HEK293 (cell line): ENCODE measurements around the gene FAM200C.
"Not testable (repeated sequence)": the region's sequence is repeated elsewhere in the genome, so short reads cannot be mapped to it uniquely, and the experiment has no call there.

Source experiments
- CTCF ChIA-PET: fragments of 350-600 bp; formaldehyde crosslinking; extraction: SDS; loops from one replicate; lab custom pipeline; 2021; ENCODE audit warnings: antibody characterized with exemption; lab: Yijun Ruan, JAX
- POLR2A ChIA-PET: fragments of 300-600 bp; formaldehyde crosslinking; extraction: SDS; loops from one replicate; lab custom pipeline; 2020; ENCODE audit warnings: antibody characterized with exemption, inconsistent platforms; lab: Yijun Ruan, JAX
- H3K27ac ChIP-seq: fragments of 200-500 bp; sonication (Bioruptor generic); 2 replicates; pipeline ENCODE4 v1.5.1; 2014; ENCODE audit warnings: low read depth, low read length, control low read depth, inconsistent platforms; ENCODE audit errors: extremely low read depth
- H3K36me3 ChIP-seq, 2 experiments: fragments of 200-500 bp in 1 of 2; sonication (Bioruptor generic) in 1 of 2; 1 replicate in 1 of 2; 2 replicates in 1 of 2; pipeline ENCODE4 v1.5.1; 2014 to 2017; ENCODE audit warnings: inconsistent platforms in 2 of 2, low read length in 2 of 2; ENCODE audit not compliant: control insufficient read depth in 2 of 2, insufficient read depth in 1 of 2
- H3K4me1 ChIP-seq: fragments of 200-500 bp; sonication (Bioruptor generic); 2 replicates; pipeline ENCODE4 v1.5.1; 2014; ENCODE audit warnings: mild to moderate bottlenecking, low read length, inconsistent platforms; ENCODE audit not compliant: control insufficient read depth, insufficient read depth
- H3K4me3 ChIP-seq: 2 replicates; pipeline ENCODE4 v1.5.1; 2011; ENCODE audit warnings: low read depth, mild to moderate bottlenecking, control low read depth, low read length, moderate library complexity
- H3K9me3 ChIP-seq: fragments of 200-500 bp; sonication (Bioruptor generic); 2 replicates; pipeline ENCODE4 v1.5.1; 2014; ENCODE audit warnings: low read depth, low read length, inconsistent platforms; ENCODE audit not compliant: control insufficient read depth, insufficient read depth
- BCL11A ChIP-seq: fragments of 450-650 bp; formaldehyde crosslinking; IDR thresholded peaks from 2 replicates; pipeline ENCODE4 v1.5.1; 2016; ENCODE audit warnings: low read depth, missing biosample characterization, missing genetic modification characterization
- EGR2 ChIP-seq: fragments of 450-650 bp; formaldehyde crosslinking; IDR thresholded peaks from 2 replicates; pipeline ENCODE4 v1.5.1; 2016; ENCODE audit warnings: low read depth, missing biosample characterization, missing genetic modification characterization
- GLIS1 ChIP-seq: fragments of 450-650 bp; formaldehyde crosslinking; IDR thresholded peaks from 2 replicates; pipeline ENCODE4 v1.5.1; 2016; ENCODE audit warnings: missing biosample characterization, missing genetic modification characterization
- HOXA7 ChIP-seq: sonication (generic); formaldehyde crosslinking; IDR thresholded peaks from 2 replicates; pipeline ENCODE4 v1.8.1; 2022; ENCODE audit warnings: missing genetic modification reagents, borderline replicate concordance
- HOXD13 ChIP-seq: sonication (generic); formaldehyde crosslinking; IDR thresholded peaks from 2 replicates; pipeline ENCODE4 v1.8.0; 2022; ENCODE audit warnings: missing genetic modification reagents, borderline replicate concordance
- KLF7 ChIP-seq: fragments of 450-650 bp; formaldehyde crosslinking; IDR thresholded peaks from 2 replicates; pipeline ENCODE4 v1.5.1; 2016; ENCODE audit warnings: missing biosample characterization, missing genetic modification characterization, borderline replicate concordance
- KLF9 ChIP-seq: fragments of 450-650 bp; formaldehyde crosslinking; IDR thresholded peaks from 2 replicates; pipeline ENCODE4 v1.5.1; 2016; ENCODE audit warnings: missing biosample characterization, missing genetic modification characterization, low read depth
- OSR2 ChIP-seq: fragments of 450-650 bp; formaldehyde crosslinking; IDR thresholded peaks from 2 replicates; pipeline ENCODE4 v1.5.1; 2016; ENCODE audit warnings: missing biosample characterization, missing genetic modification characterization
- SP2 ChIP-seq: fragments of 450-650 bp; formaldehyde crosslinking; IDR thresholded peaks from 2 replicates; pipeline ENCODE4 v1.5.1; 2016; ENCODE audit warnings: missing biosample characterization, missing genetic modification characterization
- ZFHX2 ChIP-seq: fragments of 450-650 bp; formaldehyde crosslinking; conservative IDR thresholded peaks from 2 replicates; pipeline ENCODE4 v1.5.1; 2016; ENCODE audit warnings: missing biosample characterization, missing genetic modification characterization
- ZNF112 ChIP-seq: fragments of 450-650 bp; formaldehyde crosslinking; IDR thresholded peaks from 2 replicates; pipeline ENCODE4 v1.5.0; 2017; ENCODE audit warnings: missing biosample characterization, missing genetic modification characterization
- ZNF211 ChIP-seq: fragments of 450-650 bp; formaldehyde crosslinking; IDR thresholded peaks from 2 replicates; pipeline ENCODE4 v1.5.1; 2016; ENCODE audit warnings: low read depth, missing biosample characterization, missing genetic modification characterization
- ZNF416 ChIP-seq: fragments of 450-650 bp; formaldehyde crosslinking; IDR thresholded peaks from 2 replicates; pipeline ENCODE4 v1.5.1; 2016; ENCODE audit warnings: missing biosample characterization, missing genetic modification characterization
- ZNF561 ChIP-seq: fragments of 450-650 bp; IDR thresholded peaks from 2 replicates; pipeline ENCODE4 v1.5.1; 2018; ENCODE audit warnings: missing biosample characterization, missing genetic modification characterization, borderline replicate concordance
- ZNF596 ChIP-seq: fragments of 450-650 bp; IDR thresholded peaks from 2 replicates; pipeline ENCODE4 v1.5.0; 2018; ENCODE audit warnings: missing biosample characterization, mild to moderate bottlenecking, missing genetic modification characterization, moderate library complexity
- ZNF626 ChIP-seq: fragments of 450-650 bp; sonication (Bioruptor Pico); formaldehyde crosslinking; IDR thresholded peaks from 2 replicates; pipeline ENCODE4 v1.5.1; 2018; ENCODE audit warnings: missing biosample characterization, missing genetic modification characterization, inconsistent platforms
- ZNF768 ChIP-seq: fragments of 450-650 bp; formaldehyde crosslinking; IDR thresholded peaks from 2 replicates; pipeline ENCODE4 v1.5.1; 2018; ENCODE audit warnings: missing biosample characterization, mild to moderate bottlenecking, missing genetic modification characterization
- ZNF777 ChIP-seq: fragments of 450-650 bp; formaldehyde crosslinking; IDR thresholded peaks from 2 replicates; pipeline ENCODE4 v1.5.1; 2017; ENCODE audit warnings: missing biosample characterization, missing genetic modification characterization, borderline replicate concordance
- TF ChIP-seq, protein P1 (sequence below): fragments of 450-650 bp; formaldehyde crosslinking; IDR thresholded peaks from 2 replicates; pipeline ENCODE4 v1.5.1; 2016; ENCODE audit warnings: missing biosample characterization, missing genetic modification characterization
- TF ChIP-seq, protein P2 (sequence below): fragments of 450-650 bp; formaldehyde crosslinking; IDR thresholded peaks from 2 replicates; pipeline ENCODE4 v1.5.1; 2016; ENCODE audit warnings: missing biosample characterization, missing genetic modification characterization
- TF ChIP-seq, protein P3 (sequence below): fragments of 450-650 bp; formaldehyde crosslinking; IDR thresholded peaks from 2 replicates; pipeline ENCODE4 v1.5.1; 2016; ENCODE audit warnings: missing biosample characterization, missing genetic modification characterization, low read depth
- TF ChIP-seq, protein P4 (sequence below): fragments of 450-650 bp; formaldehyde crosslinking; IDR thresholded peaks from 2 replicates; pipeline ENCODE4 v1.5.1; 2016; ENCODE audit warnings: missing biosample characterization, missing genetic modification characterization

The FAM200C gene

DNA sequence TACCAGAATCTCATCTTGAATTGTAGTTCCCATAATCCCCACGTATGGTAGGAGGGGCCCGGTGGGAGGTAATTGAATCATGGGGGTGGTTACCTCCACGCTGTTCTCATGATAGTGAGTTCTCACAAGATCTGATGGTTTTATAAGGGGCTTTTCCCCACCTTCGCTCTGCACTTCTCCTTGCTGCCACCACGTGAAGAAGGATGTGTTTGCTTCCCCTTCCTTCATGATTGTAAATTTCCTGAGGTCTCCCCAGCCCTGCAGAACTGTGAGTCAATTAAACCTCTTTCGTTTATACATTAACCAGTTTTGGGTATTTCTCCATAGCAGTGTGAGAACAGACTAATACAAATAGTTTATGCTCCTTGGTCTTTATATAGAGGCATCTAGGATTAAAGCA is 36.8 kb upstream of the FAM200C start:
- POLR2A ChIA-PET, result not testable (repeated sequence)

DNA sequence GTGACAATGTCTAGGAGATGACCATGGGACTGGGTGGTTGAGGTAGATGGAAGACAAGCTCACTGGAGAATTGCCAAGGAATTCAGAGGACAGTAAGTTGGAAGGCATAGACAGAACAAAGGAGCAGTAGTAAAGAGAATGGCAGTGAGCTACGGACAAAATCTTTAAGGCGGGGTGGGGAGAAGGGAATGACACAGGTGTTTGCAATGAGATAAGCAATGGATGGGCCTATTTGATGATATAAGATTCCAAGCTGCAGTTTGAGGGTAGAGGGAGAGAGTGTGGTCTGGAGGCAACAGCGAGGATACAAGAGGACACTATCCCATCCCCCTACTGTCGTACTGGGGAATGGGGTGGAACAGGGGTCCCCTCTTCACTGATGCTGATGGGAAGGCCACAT is 36.2 kb upstream of the FAM200C start:
- no peaks in the 10 kb centered on the region for H3K9me3 ChIP-seq
- ChIA-PET POLR2A (no interaction called here), CTCF (no interaction called here)
- no peak overlapping the region for H3K27ac ChIP-seq
- H3K36me3 ChIP-seq, result no peaks in the 10 kb centered on the region
- H3K4me1 ChIP-seq, result no peaks in the 10 kb centered on the region; the same call in 1 of the 2 replicates
- no peak overlapping the region for H3K4me3 ChIP-seq
- no peak for TF ChIP-seq GLIS1
- TF ChIP-seq, protein P1, sequence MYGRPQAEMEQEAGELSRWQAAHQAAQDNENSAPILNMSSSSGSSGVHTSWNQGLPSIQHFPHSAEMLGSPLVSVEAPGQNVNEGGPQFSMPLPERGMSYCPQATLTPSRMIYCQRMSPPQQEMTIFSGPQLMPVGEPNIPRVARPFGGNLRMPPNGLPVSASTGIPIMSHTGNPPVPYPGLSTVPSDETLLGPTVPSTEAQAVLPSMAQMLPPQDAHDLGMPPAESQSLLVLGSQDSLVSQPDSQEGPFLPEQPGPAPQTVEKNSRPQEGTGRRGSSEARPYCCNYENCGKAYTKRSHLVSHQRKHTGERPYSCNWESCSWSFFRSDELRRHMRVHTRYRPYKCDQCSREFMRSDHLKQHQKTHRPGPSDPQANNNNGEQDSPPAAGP, result no peak
- TF ChIP-seq ZNF768 (tag by site-specific recombination), result no peak
- TF ChIP-seq, protein P2, sequence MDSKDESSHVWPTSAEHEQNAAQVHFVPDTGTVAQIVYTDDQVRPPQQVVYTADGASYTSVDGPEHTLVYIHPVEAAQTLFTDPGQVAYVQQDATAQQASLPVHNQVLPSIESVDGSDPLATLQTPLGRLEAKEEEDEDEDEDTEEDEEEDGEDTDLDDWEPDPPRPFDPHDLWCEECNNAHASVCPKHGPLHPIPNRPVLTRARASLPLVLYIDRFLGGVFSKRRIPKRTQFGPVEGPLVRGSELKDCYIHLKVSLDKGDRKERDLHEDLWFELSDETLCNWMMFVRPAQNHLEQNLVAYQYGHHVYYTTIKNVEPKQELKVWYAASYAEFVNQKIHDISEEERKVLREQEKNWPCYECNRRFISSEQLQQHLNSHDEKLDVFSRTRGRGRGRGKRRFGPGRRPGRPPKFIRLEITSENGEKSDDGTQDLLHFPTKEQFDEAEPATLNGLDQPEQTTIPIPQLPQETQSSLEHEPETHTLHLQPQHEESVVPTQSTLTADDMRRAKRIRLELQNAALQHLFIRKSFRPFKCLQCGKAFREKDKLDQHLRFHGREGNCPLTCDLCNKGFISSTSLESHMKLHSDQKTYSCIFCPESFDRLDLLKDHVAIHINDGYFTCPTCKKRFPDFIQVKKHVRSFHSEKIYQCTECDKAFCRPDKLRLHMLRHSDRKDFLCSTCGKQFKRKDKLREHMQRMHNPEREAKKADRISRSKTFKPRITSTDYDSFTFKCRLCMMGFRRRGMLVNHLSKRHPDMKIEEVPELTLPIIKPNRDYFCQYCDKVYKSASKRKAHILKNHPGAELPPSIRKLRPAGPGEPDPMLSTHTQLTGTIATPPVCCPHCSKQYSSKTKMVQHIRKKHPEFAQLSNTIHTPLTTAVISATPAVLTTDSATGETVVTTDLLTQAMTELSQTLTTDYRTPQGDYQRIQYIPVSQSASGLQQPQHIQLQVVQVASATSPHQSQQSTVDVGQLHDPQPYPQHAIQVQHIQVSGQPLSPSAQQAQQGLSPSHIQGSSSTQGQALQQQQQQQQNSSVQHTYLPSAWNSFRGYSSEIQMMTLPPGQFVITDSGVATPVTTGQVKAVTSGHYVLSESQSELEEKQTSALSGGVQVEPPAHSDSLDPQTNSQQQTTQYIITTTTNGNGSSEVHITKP (tag by site-specific recombination), result no peak
- TF ChIP-seq ZNF416, result no peak
- TF ChIP-seq KLF9, result no peak
- no peak for TF ChIP-seq KLF7 (tag by site-specific recombination)
- no peak for TF ChIP-seq HOXD13 (CRISPR knock-in tag)
- TF ChIP-seq ZNF561 (tag by site-specific recombination), result no peak
- TF ChIP-seq SP2, result no peak
- no peak for TF ChIP-seq ZNF777
- TF ChIP-seq, protein P3, sequence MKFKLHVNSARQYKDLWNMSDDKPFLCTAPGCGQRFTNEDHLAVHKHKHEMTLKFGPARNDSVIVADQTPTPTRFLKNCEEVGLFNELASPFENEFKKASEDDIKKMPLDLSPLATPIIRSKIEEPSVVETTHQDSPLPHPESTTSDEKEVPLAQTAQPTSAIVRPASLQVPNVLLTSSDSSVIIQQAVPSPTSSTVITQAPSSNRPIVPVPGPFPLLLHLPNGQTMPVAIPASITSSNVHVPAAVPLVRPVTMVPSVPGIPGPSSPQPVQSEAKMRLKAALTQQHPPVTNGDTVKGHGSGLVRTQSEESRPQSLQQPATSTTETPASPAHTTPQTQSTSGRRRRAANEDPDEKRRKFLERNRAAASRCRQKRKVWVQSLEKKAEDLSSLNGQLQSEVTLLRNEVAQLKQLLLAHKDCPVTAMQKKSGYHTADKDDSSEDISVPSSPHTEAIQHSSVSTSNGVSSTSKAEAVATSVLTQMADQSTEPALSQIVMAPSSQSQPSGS, result no peak
- no peak for TF ChIP-seq ZNF112 (tag by site-specific recombination)
- no peak for TF ChIP-seq ZNF211
- TF ChIP-seq BCL11A, result no peak
- no peak for TF ChIP-seq HOXA7 (CRISPR knock-in tag)
- no peak for TF ChIP-seq ZNF596
- no peak for TF ChIP-seq ZNF626 (tag by site-specific recombination)
- TF ChIP-seq OSR2, result no peak
- TF ChIP-seq, protein P4, sequence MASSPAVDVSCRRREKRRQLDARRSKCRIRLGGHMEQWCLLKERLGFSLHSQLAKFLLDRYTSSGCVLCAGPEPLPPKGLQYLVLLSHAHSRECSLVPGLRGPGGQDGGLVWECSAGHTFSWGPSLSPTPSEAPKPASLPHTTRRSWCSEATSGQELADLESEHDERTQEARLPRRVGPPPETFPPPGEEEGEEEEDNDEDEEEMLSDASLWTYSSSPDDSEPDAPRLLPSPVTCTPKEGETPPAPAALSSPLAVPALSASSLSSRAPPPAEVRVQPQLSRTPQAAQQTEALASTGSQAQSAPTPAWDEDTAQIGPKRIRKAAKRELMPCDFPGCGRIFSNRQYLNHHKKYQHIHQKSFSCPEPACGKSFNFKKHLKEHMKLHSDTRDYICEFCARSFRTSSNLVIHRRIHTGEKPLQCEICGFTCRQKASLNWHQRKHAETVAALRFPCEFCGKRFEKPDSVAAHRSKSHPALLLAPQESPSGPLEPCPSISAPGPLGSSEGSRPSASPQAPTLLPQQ (tag by site-specific recombination), result no peak
- TF ChIP-seq, all 188 proteins: peak for 0

More for the DNA sequence above, 36.8 kb upstream of the FAM200C start:
- H3K36me3 ChIP-seq, H3K4me3 ChIP-seq: not testable (repeated sequence)
- TF ChIP-seq ZFHX2 (tag by site-specific recombination), result peak; percentile 30; the same call in 1 of the 2 replicates
- peak; percentile 57 for TF ChIP-seq EGR2
- TF ChIP-seq, all 188 proteins: peak for 2; not testable (repeated sequence) for 186
- H3K4me1 ChIP-seq, H3K9me3 ChIP-seq, CTCF ChIA-PET, H3K27ac ChIP-seq: not testable (repeated sequence)
